GM21515 (cell line): ENCODE data around the gene ARHGAP32.
"Not testable (repeated sequence)": the region's sequence is repeated elsewhere in the genome, so short reads cannot be mapped to it uniquely, and the experiment has no call there.

Experiments used
- ATAC-seq: cut with Tn5 transposase; IDR thresholded peaks from one replicate; pipeline ENCODE4 v1.9.1; 2021; ENCODE audit not compliant: unreplicated experiment

ARHGAP32 gene

DNA sequence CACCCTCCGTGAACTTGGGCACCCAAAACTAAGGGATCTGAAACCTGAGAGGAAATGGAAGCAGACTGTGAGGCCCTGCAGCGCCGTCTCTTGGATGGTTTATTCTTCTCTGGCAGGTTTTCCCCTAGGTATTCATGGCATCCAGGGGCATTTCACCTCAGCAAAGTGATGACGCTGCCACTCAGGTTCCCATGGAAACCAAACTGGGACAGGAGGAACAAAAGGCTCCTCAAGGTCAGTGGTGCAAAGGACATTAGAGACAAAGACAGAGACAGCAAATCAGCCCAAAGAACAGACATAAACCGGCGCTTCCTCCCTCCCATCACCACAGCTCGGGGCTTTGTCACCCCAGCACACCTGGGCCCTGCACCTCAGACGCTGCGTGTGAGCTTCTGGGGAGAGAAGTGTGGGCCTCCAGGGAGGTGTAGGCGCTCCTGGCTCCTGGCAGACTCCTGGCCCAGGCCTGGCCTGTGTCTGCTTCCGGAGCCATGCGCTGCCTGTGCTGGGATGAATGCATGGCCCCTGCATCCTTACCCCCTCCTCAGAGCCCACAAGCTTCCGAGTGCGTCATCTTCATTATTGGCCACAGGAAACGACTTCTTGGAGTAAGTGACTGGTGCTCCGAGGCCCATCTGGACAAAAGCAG is 255.4 kb downstream of the ARHGAP32 start:
- no peak for ATAC-seq

DNA sequence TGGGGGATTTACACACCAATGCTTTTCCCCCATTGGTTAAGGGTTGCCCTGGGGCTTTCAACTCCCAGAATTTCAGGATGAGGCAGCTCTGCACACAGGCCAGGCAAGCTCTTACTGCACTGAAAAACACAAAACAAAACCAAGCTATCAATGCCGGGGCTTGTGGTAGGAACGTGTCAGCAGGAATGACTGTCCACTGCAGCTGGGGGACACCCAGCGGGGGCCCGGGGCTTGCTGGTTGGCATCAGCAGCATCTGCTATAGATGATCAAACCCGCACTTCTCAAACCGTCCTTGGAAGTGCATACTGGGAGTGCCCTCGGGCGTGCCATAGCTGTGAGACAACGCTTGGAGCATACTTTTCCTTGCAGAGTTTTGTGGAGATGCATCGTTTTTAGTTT is 257.2 kb downstream of the ARHGAP32 start:
- ATAC-seq: no peak

DNA sequence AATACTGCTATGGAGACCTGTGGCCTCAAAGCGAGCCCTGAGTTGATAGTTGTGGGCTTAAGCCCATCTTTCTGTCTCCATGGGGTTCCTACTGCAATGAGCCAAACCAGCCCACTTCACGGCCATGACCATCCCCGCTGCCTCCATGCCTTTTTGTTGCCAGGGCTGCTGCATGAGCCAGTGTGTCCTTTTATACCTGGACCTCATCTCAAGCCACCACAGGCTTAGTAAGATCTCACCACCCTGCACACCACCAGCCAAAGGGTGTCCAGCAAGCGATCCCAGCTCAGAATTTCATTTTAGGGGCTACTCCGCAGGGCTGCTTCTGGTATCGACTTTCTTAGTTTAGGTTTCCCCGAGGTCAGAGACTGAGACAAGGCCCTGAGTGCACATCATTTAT is 257.8 kb downstream of the ARHGAP32 start:
- no peak for ATAC-seq

- ATAC-seq: no peak
These were observed 258.5 kb downstream of the ARHGAP32 start for GRCh38 chr11:128933481-128934178.

DNA sequence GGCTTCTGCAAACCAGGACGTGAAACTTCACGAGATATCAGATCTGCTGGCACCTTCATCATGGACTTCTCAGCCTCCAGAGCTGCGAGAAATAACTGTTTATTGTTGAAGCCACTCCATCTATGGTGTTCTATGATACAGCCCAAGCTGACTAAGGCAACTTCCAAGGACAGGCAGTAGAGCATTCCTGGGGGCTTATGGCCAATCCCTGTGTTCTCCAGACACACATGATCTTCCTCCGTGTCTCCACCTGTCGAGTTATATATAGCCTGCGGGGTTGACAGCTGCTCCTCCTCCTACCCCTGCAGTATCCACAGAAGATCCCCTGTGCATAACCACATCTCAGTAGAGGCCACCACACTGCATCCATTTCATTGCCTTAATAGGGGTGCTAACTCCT is 260.5 kb downstream of the ARHGAP32 start:
- ATAC-seq: no peak

DNA sequence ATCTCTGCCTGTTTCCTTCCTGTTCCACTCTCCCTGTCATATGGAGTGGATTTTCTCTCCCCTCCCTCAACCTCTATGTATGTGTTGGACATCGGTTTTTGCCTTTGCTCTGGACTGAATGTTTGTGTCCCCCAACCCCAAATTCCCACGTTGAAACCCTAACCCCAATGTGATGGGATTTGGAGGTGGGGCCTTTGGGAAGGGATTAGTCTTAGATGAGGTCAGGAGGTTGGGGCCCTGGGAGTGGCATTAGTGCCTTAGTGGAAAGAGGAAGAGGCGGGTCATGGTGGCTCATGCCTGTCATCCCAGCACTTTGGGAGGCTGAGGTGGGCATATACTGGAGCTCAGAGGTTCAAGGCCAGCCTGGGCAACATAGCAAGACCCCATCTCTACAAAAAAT is 261.1 kb downstream of the ARHGAP32 start:
- ATAC-seq: no peak

- no peak for ATAC-seq
These were observed 262.1 kb downstream of the ARHGAP32 start for GRCh38 chr11:128929991-128930390.

- ATAC-seq: no peak
These were observed 262.7 kb downstream of the ARHGAP32 start for GRCh38 chr11:128929468-128929867.

- peak; percentile 98 for ATAC-seq
These were observed 263.7 kb downstream of the ARHGAP32 start for GRCh38 chr11:128928400-128928799.

- ATAC-seq: no peak
These were observed 264.3 kb downstream of the ARHGAP32 start for GRCh38 chr11:128927683-128928336.

- ATAC-seq: no peak
These were observed 265.0 kb downstream of the ARHGAP32 start for GRCh38 chr11:128927108-128927461.

GRCh38 chr11:128926437-128927107 is 265.6 kb downstream of the ARHGAP32 start:
- ATAC-seq: no peak

GRCh38 chr11:128926000-128926399 is 266.1 kb downstream of the ARHGAP32 start:
- no peak for ATAC-seq

DNA sequence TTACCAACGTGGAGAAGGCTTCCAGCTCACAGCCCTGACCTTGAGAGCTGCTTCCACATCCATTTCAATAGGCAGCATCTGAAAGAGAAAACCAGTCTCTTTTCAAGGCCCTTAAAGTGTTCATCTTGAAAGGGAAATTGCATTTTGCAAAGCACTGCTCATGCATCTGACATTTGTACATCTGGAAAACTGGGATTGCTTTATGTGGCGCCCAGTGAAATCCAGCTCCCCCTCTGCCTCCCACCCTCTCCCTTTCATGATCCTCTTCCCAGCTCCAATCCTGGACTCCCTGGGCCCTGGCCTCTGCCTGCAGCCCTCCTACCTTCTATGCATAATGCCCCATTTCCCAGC is 266.9 kb downstream of the ARHGAP32 start:
- ATAC-seq: no peak

GRCh38 chr11:128924510-128925249 is 267.4 kb downstream of the ARHGAP32 start:
- no peak for ATAC-seq

GRCh38 chr11:128924104-128924503 is 268.0 kb downstream of the ARHGAP32 start:
- no peak for ATAC-seq

- ATAC-seq: no peak
These were observed 270.3 kb downstream of the ARHGAP32 start for GRCh38 chr11:128921793-128922192.

DNA sequence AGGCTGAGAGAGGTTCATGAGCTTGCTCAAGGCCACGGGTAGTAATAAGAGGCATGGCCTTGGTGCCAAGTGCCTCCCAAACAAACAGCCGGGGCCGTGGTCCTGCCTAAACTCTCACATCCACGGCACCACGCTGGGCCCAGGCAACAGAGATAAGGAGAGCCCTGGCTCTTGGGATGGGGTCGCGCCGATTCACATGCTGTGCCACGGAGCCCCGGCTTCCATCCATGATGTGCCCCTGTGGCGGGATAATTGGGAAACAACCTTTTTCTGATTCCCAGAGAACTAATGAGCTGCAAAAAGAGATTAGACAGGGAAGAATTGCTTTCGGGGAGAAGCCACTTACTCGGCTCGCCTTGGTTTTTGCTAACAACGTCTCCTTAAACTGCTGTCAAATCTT is 271.5 kb downstream of the ARHGAP32 start:
- no peak for ATAC-seq

DNA sequence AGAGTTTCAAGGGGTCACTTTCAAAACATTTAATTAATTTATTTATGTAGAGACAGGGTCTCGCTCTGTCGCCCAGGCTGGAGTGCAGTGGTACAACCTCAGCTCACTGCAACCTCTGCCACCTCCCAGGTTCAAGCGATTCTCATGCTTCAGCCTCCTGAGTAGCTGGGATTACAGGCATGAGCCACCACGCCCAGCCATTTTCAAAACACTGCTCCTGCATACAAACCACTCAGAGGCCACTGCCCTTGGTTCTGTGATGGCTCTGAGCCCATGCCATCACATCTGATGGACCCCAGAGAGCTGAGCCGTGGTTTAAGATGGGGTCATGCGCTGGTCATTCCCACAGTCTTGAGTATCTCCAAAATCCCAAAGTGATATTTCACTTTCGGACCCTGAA is 272.5 kb downstream of the ARHGAP32 start:
- ATAC-seq: not testable (repeated sequence)

GRCh38 chr11:128919216-128919615 is 272.9 kb downstream of the ARHGAP32 start:
- ATAC-seq: no peak

DNA sequence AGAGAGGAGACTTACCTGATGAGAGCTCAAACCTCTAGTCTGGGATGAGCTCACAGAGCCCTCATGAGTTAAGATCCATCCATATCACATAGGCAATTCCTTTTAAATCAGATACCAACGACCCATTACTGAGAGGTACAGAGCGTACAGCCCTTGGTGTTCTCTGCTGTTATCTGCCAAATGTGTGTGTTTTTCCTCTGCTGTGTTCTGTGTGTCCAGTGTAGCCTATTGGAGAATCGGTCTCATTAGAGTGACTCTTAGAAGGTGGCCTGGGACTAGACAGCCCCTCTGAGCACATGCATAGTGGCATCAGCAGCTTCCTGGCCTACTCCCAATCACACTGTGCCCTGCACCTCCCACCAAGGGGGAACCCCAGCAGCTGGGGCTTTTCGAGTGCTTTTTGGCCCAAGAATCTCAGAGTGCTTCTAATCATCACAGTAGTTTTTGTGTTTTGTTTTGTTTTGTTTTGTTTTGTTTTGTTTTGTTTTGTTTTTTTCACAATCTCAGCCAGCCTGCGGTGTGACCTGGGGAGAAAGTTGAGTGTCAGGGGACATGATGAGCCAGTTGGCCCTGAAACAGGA is 274.9 kb downstream of the ARHGAP32 start:
- no peak for ATAC-seq
